ENCODE measurements around the gene WDR27.

Gene WDR27

GRCh38 chr6:169723200-169723909 lies 21.5 kb upstream of the WDR27 start:
- peak overlapping the region; percentile 65 to 76 for H3K4me3 ChIP-seq (replicated peaks in 1 of 2; ENCODE audit: low read depth in 2 of 2, low read length in 2 of 2)
- TF ChIP-seq, protein P1, sequence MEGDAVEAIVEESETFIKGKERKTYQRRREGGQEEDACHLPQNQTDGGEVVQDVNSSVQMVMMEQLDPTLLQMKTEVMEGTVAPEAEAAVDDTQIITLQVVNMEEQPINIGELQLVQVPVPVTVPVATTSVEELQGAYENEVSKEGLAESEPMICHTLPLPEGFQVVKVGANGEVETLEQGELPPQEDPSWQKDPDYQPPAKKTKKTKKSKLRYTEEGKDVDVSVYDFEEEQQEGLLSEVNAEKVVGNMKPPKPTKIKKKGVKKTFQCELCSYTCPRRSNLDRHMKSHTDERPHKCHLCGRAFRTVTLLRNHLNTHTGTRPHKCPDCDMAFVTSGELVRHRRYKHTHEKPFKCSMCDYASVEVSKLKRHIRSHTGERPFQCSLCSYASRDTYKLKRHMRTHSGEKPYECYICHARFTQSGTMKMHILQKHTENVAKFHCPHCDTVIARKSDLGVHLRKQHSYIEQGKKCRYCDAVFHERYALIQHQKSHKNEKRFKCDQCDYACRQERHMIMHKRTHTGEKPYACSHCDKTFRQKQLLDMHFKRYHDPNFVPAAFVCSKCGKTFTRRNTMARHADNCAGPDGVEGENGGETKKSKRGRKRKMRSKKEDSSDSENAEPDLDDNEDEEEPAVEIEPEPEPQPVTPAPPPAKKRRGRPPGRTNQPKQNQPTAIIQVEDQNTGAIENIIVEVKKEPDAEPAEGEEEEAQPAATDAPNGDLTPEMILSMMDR (IDR thresholded peaks at IDR 0.05; ENCODE audit: low read depth, low read length), result no peak
- peak; percentile 70 to 75 for DNase-seq (ENCODE audit: low read depth in 2 of 2)

DNA sequence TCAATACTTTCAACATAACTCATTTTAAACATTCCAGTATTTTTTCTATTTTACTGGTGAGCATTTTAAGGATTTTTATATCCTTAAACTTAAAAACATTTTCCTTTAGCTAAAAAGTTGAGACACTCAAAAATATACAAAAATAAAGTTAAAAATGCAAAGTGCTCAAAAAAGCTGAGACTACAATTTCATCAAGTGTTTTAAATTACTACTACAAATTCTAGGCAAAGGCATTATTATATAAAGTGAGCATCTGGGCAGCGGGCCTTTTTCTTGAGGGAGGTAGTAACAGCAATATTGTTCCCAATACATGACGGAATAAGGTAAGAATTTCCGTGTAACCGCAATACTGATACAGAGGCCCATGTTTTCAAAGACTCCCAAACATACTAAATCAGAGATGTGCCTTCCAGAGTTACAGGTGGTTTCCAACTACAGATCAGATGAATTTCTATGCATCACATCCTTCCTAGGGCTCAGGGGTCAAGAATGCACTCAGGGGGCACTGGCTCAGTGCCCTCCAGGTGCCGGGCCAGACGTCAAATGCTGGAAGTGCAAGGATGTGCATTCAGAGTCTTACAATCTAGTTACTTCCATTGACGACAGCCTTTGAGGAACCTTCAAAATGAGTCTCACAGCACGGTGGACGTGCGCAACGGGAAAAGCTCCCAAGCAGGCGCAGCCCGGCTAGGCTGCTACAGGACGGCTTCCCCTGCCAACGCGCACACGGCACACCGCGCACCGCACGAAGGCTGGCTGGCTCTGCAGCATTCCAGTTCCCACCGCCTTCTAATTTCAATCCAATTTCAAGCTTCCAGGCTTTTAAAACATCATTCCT lies 20.8 kb upstream of the WDR27 start:
- peak; percentile 58 to 79 for DNase-seq (ENCODE audit: low read depth in 2 of 2)
- H3K4me3 ChIP-seq (replicated peaks in 1 of 2; ENCODE audit: low read depth in 2 of 2, low read length in 2 of 2), result peak overlapping the region; percentile 65 to 76
- TF ChIP-seq, protein P1 (IDR thresholded peaks at IDR 0.05; ENCODE audit: low read depth, low read length), result no peak

DNA sequence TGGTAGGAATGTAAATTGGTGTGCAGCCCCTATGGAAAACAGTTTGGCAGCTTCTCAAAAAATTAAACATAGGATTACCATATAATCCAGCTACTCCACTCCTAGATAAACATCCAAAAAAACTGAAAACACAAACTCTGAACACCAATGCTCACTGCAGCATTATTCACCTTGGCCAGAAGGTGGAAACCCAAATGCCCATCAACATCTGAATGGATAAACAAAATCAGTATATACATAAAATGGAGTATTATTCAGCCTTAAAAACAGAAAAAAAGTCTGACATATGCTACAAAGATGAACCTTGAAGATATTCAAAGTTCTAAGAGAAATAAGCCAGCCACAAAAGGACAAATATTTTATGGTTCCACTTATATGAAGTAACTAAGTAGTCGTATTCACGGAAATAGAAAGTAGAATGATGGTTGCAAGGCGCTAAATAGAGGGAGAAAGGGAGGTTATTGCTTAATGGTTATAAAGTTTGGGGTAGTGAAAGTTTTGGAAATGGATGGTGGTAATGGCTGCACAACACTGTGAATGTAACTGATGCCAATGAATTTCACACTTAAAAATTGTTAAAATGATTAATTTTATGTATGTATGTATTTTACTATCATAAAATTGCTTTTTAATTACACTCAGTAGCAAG lies 18.5 kb upstream of the WDR27 start:
- H3K4me3 ChIP-seq (replicated peaks in 1 of 2; ENCODE audit: low read depth in 2 of 2, low read length in 2 of 2), result no peak overlapping the region
- DNase-seq (ENCODE audit: low read depth in 2 of 2), result no peak
- TF ChIP-seq, protein P1 (IDR thresholded peaks at IDR 0.05; ENCODE audit: low read depth, low read length), result no peak

- no peak overlapping the region for H3K4me3 ChIP-seq (replicated peaks in 1 of 2; ENCODE audit: low read depth in 2 of 2, low read length in 2 of 2)
- peak in 1 of 2 donors; percentile 32 for DNase-seq (ENCODE audit: low read depth in 2 of 2)
- TF ChIP-seq, protein P1 (IDR thresholded peaks at IDR 0.05; ENCODE audit: low read depth, low read length), result no peak
These were observed 17.3 kb upstream of the WDR27 start for GRCh38 chr6:169719117-169719516.

DNA sequence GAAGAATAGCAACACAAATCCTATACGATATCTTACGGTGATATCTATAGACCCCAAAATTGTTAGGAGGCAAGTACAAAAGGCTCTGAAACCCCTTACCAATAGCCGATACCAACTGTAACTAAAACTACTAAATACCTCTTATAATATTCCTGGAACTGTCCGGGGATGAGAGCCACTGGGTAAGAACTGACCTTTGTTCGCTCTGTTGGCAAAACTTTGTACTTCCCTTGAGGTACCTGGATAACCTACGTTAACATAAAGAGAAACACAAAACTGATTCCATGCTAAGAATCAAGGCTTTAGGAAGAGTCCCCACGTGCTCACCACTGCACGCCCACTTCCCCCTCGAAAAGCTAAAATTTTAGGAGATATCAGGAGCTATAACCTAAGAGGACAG lies 12.8 kb upstream of the WDR27 start:
- no peak overlapping the region for H3K4me3 ChIP-seq (replicated peaks in 1 of 2; ENCODE audit: low read depth in 2 of 2, low read length in 2 of 2)
- TF ChIP-seq, protein P1 (IDR thresholded peaks at IDR 0.05; ENCODE audit: low read depth, low read length), result no peak
- no peak for DNase-seq (ENCODE audit: low read depth in 2 of 2)

- DNase-seq (ENCODE audit: low read depth in 2 of 2), result no peak
- TF ChIP-seq, protein P1 (IDR thresholded peaks at IDR 0.05; ENCODE audit: low read depth, low read length), result no peak
- H3K4me3 ChIP-seq (replicated peaks in 1 of 2; ENCODE audit: low read depth in 2 of 2, low read length in 2 of 2), result no peak overlapping the region
These were observed 12.3 kb upstream of the WDR27 start for GRCh38 chr6:169714178-169714577.

All from cardiac fibroblast (primary cell).